ENCODE data around the gene FHDC1. TPM values are rescaled to one million over a fixed set of nuclear protein-coding genes. Genes with fewer than 3 reads are reported as not detected.

The FHDC1 gene
- total RNA-seq, 1 donor from 2014 or later = 0.75 TPM

DNA sequence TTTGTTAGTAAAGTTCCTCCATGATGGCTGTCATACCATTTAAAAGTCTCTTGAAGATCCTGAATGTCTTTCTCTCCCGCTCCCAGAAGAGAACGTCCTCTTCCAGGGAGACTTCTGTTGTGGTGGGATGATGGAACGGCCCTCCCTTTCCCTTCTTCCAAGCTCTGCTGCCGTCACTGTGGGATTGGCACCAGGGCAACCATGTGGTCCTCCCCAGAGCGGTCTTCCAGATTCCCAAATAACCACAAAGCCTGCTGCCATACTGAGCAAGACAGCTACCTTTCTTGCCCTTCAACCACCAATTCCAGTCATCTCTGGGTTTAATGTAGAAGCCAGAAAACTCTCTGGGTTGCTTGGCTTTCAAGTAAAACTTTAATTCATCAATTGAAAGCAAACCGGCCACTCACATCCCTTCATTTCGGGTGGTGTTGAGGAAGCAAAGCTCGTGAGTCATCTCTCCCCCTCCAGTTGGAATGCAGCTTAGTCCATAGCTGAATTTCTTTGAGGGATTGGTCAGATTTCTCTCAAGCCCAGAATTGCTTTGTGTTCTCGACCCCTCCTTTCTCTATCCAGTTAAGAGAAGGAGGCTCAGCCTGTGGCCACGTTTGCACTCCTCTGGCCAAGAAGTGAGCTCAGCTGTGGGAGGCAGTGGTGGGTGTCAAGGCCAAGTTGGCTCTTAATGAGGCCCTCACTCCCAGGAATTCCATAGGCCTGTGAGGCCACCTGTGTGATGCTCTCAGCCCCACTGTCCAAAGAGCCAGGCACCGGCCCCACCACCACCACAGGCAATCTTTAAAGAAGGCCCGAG lies 36.9 kb downstream of the FHDC1 start:
- H3K36me3 ChIP-seq = no peaks in the 10 kb centered on the region
- H3K4me3 ChIP-seq = no peak overlapping the region
- no peak overlapping the region for H3K27ac ChIP-seq

DNA sequence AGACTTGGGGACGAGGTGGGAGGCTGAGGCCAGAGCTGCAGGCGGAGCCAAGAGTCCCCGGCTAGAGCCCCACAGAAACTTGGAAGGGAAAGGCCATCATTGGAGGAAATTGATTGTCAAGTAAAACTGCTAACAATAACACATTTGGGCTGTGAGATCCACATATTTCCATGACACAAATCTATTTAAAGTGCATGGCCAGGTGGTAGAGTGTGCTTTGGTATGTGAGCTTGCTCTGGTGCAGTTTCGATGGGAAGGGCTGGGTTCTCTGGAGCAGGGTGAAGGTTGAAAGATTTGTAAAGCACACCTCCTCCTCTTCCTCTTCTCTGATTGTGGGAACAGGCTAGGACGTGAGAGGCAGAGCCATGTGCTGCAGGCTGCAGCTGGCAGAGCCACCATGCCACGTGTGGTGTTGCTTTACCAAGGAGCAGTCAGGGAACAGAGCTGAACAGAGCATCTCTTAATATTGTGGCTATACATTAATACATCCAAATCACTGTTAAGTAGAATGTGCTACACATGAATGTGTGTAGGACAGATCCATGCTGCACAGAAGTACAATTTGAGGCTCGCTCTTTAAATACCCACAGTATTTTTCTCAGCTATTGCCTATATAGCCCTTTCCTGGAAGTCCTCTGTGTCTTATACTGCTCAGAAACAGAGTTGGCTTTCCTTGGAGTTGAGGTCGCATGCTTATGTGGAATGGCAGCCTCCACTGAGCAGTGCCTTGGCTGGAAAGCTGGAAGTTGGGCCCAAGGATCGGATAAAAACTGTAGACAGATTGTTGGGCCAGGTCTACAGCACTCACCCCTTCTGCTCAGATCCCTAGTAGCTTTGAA lies 37.7 kb downstream of the FHDC1 start:
- TF ChIP-seq, protein P1, sequence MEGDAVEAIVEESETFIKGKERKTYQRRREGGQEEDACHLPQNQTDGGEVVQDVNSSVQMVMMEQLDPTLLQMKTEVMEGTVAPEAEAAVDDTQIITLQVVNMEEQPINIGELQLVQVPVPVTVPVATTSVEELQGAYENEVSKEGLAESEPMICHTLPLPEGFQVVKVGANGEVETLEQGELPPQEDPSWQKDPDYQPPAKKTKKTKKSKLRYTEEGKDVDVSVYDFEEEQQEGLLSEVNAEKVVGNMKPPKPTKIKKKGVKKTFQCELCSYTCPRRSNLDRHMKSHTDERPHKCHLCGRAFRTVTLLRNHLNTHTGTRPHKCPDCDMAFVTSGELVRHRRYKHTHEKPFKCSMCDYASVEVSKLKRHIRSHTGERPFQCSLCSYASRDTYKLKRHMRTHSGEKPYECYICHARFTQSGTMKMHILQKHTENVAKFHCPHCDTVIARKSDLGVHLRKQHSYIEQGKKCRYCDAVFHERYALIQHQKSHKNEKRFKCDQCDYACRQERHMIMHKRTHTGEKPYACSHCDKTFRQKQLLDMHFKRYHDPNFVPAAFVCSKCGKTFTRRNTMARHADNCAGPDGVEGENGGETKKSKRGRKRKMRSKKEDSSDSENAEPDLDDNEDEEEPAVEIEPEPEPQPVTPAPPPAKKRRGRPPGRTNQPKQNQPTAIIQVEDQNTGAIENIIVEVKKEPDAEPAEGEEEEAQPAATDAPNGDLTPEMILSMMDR (IDR thresholded peaks at IDR 0.05) = no peak
- H3K4me1 ChIP-seq = no peaks in the 10 kb centered on the region
- H3K36me3 ChIP-seq = no peaks in the 10 kb centered on the region
- H3K27me3 ChIP-seq = no peaks in the 10 kb centered on the region
- intact Hi-C loops (cut with DNase I) = no loop called here
- DNase-seq (ENCODE audit: low spot score in 2 of 2) = no peak
- H3K27ac ChIP-seq = no peak overlapping the region
- no peaks in the 10 kb centered on the region for H3K9me3 ChIP-seq
- H3K4me3 ChIP-seq = no peak overlapping the region

More for the DNA sequence above, 36.9 kb downstream of the FHDC1 start:
- Histone ChIP-seq H3K27me3 (no peaks in the 10 kb centered on the region), H3K9me3 (no peaks in the 10 kb centered on the region), H3K4me1 (no peaks in the 10 kb centered on the region)
- no peak for DNase-seq (ENCODE audit: low spot score in 2 of 2)
- TF ChIP-seq, protein P1 (IDR thresholded peaks at IDR 0.05) = no peak
- intact Hi-C loops (cut with DNase I) = no loop called here

DNA sequence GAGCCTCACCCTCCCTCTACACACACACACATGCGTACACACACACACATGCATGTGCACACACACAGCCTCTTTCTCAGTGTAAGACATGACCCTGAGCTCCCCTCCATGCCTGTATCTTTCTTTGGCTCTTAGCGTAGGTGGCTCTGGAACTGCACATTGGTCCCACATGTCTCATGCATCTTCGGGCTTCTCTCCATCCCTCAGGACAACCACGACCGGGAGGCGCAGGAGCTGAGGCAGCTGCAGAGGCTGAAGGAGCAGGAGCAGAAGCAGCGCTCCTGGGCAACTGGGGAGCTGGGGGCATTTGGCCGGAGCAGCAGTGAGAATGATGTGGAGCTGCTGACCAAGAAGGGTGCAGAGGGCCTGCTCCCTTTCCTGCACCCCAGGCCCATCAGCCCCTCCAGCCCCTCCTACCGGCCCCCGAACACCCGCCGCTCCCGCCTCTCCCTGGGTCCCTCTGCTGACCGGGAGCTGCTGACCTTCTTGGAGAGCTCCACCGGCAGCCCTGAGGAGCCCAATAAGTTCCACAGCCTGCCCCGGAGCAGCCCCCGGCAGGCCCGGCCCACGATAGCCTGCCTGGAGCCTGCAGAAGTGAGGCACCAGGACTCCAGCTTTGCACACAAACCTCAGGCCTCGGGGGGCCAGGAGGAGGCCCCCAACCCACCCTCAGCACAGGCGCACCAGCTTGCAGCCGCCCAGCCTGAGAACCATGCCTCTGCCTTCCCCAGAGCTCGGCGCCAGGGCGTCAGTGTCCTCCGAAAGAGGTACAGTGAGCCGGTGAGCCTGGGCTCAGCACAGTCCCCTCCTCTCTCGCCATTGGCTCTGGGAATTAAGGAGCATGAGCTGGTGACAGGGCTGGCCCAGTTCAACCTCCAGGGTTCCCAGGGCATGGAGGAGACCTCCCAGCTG lies 38.6 kb downstream of the FHDC1 start:
- Histone ChIP-seq H3K9me3 (no peaks in the 10 kb centered on the region), H3K27ac (no peak overlapping the region), H3K4me1 (no peaks in the 10 kb centered on the region), H3K27me3 (no peaks in the 10 kb centered on the region), H3K36me3 (no peaks in the 10 kb centered on the region), H3K4me3 (no peak overlapping the region)
- TF ChIP-seq, protein P1 (IDR thresholded peaks at IDR 0.05) = no peak
- intact Hi-C loops (cut with DNase I) = no loop called here
- DNase-seq (ENCODE audit: low spot score in 2 of 2) = no peak

DNA sequence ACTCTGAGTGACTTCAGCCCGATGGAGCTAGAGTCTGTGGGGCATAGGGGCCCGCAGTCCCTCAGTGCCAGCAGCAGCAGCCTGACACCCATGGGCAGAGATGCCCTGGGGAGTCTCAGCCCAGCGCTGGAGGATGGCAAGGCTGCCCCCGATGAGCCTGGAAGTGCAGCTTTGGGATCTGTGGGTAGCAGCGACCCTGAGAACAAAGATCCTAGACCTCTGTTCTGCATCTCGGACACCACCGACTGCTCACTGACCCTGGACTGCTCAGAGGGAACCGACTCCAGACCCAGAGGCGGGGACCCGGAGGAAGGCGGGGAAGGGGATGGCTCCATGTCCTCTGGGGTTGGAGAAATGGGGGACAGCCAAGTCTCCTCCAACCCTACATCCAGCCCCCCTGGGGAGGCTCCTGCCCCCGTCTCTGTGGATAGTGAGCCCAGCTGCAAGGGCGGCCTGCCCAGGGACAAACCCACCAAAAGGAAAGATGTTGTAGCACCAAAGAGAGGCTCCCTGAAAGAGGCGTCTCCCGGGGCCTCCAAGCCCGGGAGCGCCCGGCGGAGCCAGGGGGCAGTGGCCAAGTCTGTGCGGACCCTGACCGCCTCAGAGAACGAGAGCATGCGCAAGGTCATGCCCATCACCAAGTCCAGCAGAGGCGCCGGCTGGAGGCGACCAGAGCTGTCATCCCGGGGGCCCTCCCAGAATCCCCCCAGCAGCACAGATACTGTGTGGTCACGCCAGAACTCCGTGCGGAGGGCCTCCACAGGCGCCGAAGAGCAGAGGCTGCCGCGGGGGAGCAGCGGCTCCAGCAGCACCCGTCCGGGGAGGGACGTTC lies 39.5 kb downstream of the FHDC1 start:
- no peaks in the 10 kb centered on the region for H3K9me3 ChIP-seq
- intact Hi-C loops (cut with DNase I) = no loop called here

More for the DNA sequence above, 39.5 kb downstream of the FHDC1 start:
- TF ChIP-seq, protein P1 (IDR thresholded peaks at IDR 0.05) = no peak
- H3K4me1 ChIP-seq = no peaks in the 10 kb centered on the region
- H3K36me3 ChIP-seq = no peaks in the 10 kb centered on the region
- DNase-seq (ENCODE audit: low spot score in 2 of 2) = no peak
- no peak overlapping the region for H3K4me3 ChIP-seq
- H3K27me3 ChIP-seq = no peaks in the 10 kb centered on the region
- no peak overlapping the region for H3K27ac ChIP-seq

Data from ascending aorta (tissue), 2 donors.